ENCODE data around the gene APOA1.

- no peak for TF ChIP-seq CTCF (IDR thresholded peaks at IDR 0.05; ENCODE audit: borderline replicate concordance, extremely low read depth, low read length, poor library complexity, severe bottlenecking)
- TF ChIP-seq EZH2 (IDR thresholded peaks at IDR 0.05; ENCODE audit: borderline replicate concordance, low read depth, low read length, severe bottlenecking): no peak
Observed at GRCh38 chr11:116835042-116835772, 2.2 kb downstream of the APOA1 start.
